ENCODE measurements around the gene CCDC74B.
"Not testable (repeated sequence)": the region's sequence is repeated elsewhere in the genome, so short reads cannot be mapped to it uniquely, and the experiment has no call there.

- TF ChIP-seq EZH2 (IDR thresholded peaks at IDR 0.05); POLR2AphosphoS5 (IDR thresholded peaks at IDR 0.05; ENCODE audit: borderline replicate concordance, low read depth, low read length): not testable (repeated sequence)
Observed at GRCh38 chr2:130154423-130154770, 9.5 kb upstream of the CCDC74B start.
